GM23338 (cell line): ENCODE data around the gene PPP1R16B. TPM values are rescaled to one million over a fixed set of nuclear protein-coding genes. Genes with fewer than 3 reads are reported as not detected.

Source experiments
- ATAC-seq: fragments of 200-7000 bp; cut with Tn5 transposase; 3 replicates; pipeline ENCODE4 v1.9.1; 2020
- DNase-seq: peaks from one replicate; pipeline ENCODE4 v3.0.0-alpha.2; 2015; ENCODE audit warnings: low spot score
- H2AFZ ChIP-seq: fragments of 200-600 bp; sonication (generic); 2 replicates; pipeline ENCODE4 v1.8.0; 2016; ENCODE audit warnings: antibody characterized with exemption, mild to moderate bottlenecking, moderate library complexity
- H3F3A ChIP-seq: fragments of 200-600 bp; sonication (generic); replicated peaks from 2 replicates; pipeline ENCODE4 v1.8.0; 2017; ENCODE audit warnings: antibody characterized with exemption, mixed run types, low read depth
- H3K27ac ChIP-seq: fragments of 200-600 bp; sonication (generic); 2 replicates; pipeline ENCODE4 v1.6.1; 2016; ENCODE audit warnings: low read depth
- H3K27me3 ChIP-seq: fragments of 200-600 bp; sonication (generic); 2 replicates; pipeline ENCODE4 v1.8.0; 2016; ENCODE audit warnings: mild to moderate bottlenecking, mixed run types, moderate library complexity; ENCODE audit not compliant: insufficient read depth
- H3K36me3 ChIP-seq: fragments of 200-600 bp; sonication (generic); 2 replicates; pipeline ENCODE4 v1.8.0; 2016; ENCODE audit warnings: mild to moderate bottlenecking; ENCODE audit not compliant: insufficient read depth
- H3K4me1 ChIP-seq: fragments of 200-600 bp; sonication (generic); 2 replicates; pipeline ENCODE4 v1.8.0; 2016; ENCODE audit warnings: mild to moderate bottlenecking, moderate library complexity; ENCODE audit not compliant: insufficient read depth
- H3K4me2 ChIP-seq: fragments of 200-600 bp; sonication (generic); 2 replicates; pipeline ENCODE4 v1.7.1; 2017; ENCODE audit warnings: mixed run types
- H3K4me3 ChIP-seq: fragments of 200-600 bp; sonication (generic); 2 replicates; pipeline ENCODE4 v1.6.1; 2016; ENCODE audit warnings: mixed run types
- H3K79me2 ChIP-seq: fragments of 200-600 bp; sonication (generic); replicated peaks from 2 replicates; pipeline ENCODE4 v1.8.0; 2017; ENCODE audit warnings: mild to moderate bottlenecking; ENCODE audit not compliant: insufficient read depth
- H3K9me2 ChIP-seq: fragments of 200-600 bp; sonication (generic); 2 replicates; pipeline ENCODE4 v1.8.0; 2017; ENCODE audit not compliant: insufficient read depth
- H4K20me1 ChIP-seq: fragments of 200-600 bp; sonication (generic); replicated peaks from 2 replicates; pipeline ENCODE4 v1.8.0; 2017; ENCODE audit warnings: mild to moderate bottlenecking; ENCODE audit not compliant: insufficient read depth
- H3K27ac Mint-ChIP-seq: 2 replicates; pipeline ENCODE4 v1.8.0; 2020; ENCODE audit warnings: inconsistent platforms, mild to moderate bottlenecking, moderate library complexity, mixed read lengths
- H3K27me3 Mint-ChIP-seq: 3 replicates; pipeline ENCODE4 v1.8.0; 2022; ENCODE audit warnings: low read depth, mild to moderate bottlenecking, moderate library complexity, mixed read lengths, inconsistent platforms; ENCODE audit not compliant: insufficient read depth, poor library complexity
- H3K36me3 Mint-ChIP-seq: 3 replicates; pipeline ENCODE4 v1.8.0; 2021; ENCODE audit warnings: low read depth, mild to moderate bottlenecking, inconsistent platforms, moderate library complexity, mixed read lengths
- H3K4me1 Mint-ChIP-seq: 3 replicates; pipeline ENCODE4 v1.8.0; 2020; ENCODE audit warnings: mild to moderate bottlenecking, inconsistent platforms, mixed read lengths
- H3K4me3 Mint-ChIP-seq: 3 replicates; pipeline ENCODE4 v1.8.0; 2021; ENCODE audit warnings: moderate library complexity, mild to moderate bottlenecking, inconsistent platforms, mixed read lengths
- H3K9me3 Mint-ChIP-seq: 3 replicates; pipeline ENCODE4 v1.8.0; 2020; ENCODE audit warnings: moderate library complexity, mild to moderate bottlenecking, inconsistent platforms, mixed read lengths
- CREB1 ChIP-seq: fragments of 250-450 bp; sonication (Bioruptor Pico); IDR thresholded peaks from 2 replicates; pipeline ENCODE4 v1.5.0; 2020; ENCODE audit warnings: low read depth, mild to moderate bottlenecking, moderate library complexity
- EZH2 ChIP-seq: fragments of 200-600 bp; sonication (generic); IDR thresholded peaks from one replicate; pipeline ENCODE4 v1.8.0; 2017; ENCODE audit warnings: antibody characterized with exemption, mild to moderate bottlenecking, low read depth; ENCODE audit not compliant: unreplicated experiment
- EZH2phosphoT487 ChIP-seq: fragments of 200-600 bp; sonication (generic); IDR thresholded peaks from one replicate; pipeline ENCODE4 v1.8.1; 2018; ENCODE audit warnings: antibody characterized with exemption; ENCODE audit not compliant: unreplicated experiment
- JUNB ChIP-seq: IDR thresholded peaks from one replicate; pipeline ENCODE4 v1.6.1; 2016; ENCODE audit warnings: antibody characterized with exemption; ENCODE audit not compliant: unreplicated experiment
- NANOG ChIP-seq: IDR thresholded peaks from 2 replicates; pipeline ENCODE4 v1.6.1; 2016; ENCODE audit warnings: antibody characterized with exemption, borderline replicate concordance
- STAT1 ChIP-seq: IDR thresholded peaks from one replicate; pipeline ENCODE4 v1.6.1; 2016; ENCODE audit warnings: antibody characterized with exemption; ENCODE audit not compliant: unreplicated experiment
- ZNF114 ChIP-seq: fragments of 250-450 bp; sonication (Bioruptor Pico); IDR thresholded peaks from 2 replicates; pipeline ENCODE4 v1.5.0; 2020; ENCODE audit warnings: mild to moderate bottlenecking, moderate library complexity
- ZNF331 ChIP-seq: fragments of 250-450 bp; sonication (Bioruptor Pico); IDR thresholded peaks from 2 replicates; pipeline ENCODE4 v1.5.0; 2020; ENCODE audit warnings: low read depth, mild to moderate bottlenecking, moderate library complexity
- polyA plus RNA-seq: library from polyadenylated mRNA; unstranded; fragments of >200 nt; fragmentation: Nextera tagmentation; extraction: Ambion mirVana; gene quantifications from 2 replicates; pipeline ENCODE4 v1.2.1, GENCODE V29; 2016
- total RNA-seq: library from RNA; depleted of rRNA; stranded (reverse); fragments of >200 nt; shearing (Covaris generic); gene quantifications from 2 replicates; pipeline ENCODE4 v1.2.3, GENCODE V29; 2014
- TF ChIP-seq, protein P1 (sequence below), 2 experiments: fragments of 200-600 bp in 1 of 2; sonication (generic) in 1 of 2; conservative IDR thresholded peaks; 2 replicates each; pipeline versions ENCODE4 v1.5.1 to v1.6.1; 2016 to 2017; ENCODE audit warnings: antibody characterized with exemption in 2 of 2, low read depth in 2 of 2, mild to moderate bottlenecking in 2 of 2, moderate library complexity in 1 of 2
- TF ChIP-seq, protein P2 (sequence below): IDR thresholded peaks from 2 replicates; pipeline ENCODE4 v1.6.1; 2016; ENCODE audit warnings: antibody characterized with exemption

Gene PPP1R16B
- total and polyA plus RNA-seq, 2 experiments from 2014 or later = 1.6 to 11.5 TPM

DNA sequence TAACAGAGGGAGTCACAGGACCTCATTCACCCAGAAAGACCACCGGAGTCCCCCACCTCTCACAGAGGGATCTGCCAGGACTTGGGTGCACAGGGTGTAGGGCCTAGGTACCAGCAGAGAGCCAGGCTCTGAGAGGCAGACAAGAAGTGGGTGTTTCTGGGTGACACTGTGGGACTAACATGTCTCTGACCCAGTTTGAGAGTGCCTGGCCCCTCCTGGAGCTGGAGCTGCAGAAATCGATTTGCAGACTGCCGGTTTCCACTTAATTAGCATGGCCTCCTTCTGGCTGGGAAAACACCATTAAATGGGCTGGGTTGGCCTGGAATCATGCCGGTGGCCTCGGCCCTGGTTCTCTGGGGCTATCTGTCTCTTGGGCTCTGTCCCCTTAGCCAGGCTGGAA, 59.2 kb downstream of the PPP1R16B start:
- peaks cover 4% of the 10 kb centered on the region; the same call in 1 of the 3 replicates for H3K9me3 Mint-ChIP-seq
- Histone ChIP-seq H3K27me3 (no peaks in the 10 kb centered on the region), H3K79me2 (no peaks in the 10 kb centered on the region), H4K20me1 (no peaks in the 10 kb centered on the region), H3K9me2 (no peaks in the 10 kb centered on the region), H3F3A (peaks cover 3% of the 10 kb centered on the region; the same call in 1 of the 2 replicates), H3K36me3 (no peaks in the 10 kb centered on the region), H2AFZ (no peak overlapping the region), H3K27ac (no peak overlapping the region), H3K4me1 (peaks cover 5% of the 10 kb centered on the region), H3K4me2 (no peak overlapping the region), H3K4me3 (no peak overlapping the region)
- TF ChIP-seq, protein P1, sequence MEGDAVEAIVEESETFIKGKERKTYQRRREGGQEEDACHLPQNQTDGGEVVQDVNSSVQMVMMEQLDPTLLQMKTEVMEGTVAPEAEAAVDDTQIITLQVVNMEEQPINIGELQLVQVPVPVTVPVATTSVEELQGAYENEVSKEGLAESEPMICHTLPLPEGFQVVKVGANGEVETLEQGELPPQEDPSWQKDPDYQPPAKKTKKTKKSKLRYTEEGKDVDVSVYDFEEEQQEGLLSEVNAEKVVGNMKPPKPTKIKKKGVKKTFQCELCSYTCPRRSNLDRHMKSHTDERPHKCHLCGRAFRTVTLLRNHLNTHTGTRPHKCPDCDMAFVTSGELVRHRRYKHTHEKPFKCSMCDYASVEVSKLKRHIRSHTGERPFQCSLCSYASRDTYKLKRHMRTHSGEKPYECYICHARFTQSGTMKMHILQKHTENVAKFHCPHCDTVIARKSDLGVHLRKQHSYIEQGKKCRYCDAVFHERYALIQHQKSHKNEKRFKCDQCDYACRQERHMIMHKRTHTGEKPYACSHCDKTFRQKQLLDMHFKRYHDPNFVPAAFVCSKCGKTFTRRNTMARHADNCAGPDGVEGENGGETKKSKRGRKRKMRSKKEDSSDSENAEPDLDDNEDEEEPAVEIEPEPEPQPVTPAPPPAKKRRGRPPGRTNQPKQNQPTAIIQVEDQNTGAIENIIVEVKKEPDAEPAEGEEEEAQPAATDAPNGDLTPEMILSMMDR (conservative IDR thresholded peaks at IDR 0.05; ENCODE audit: low read depth in 2 of 2) = no peak
- no peak for TF ChIP-seq NANOG
- TF ChIP-seq STAT1 = no peak
- peaks cover 6% of the 10 kb centered on the region for H3K27me3 Mint-ChIP-seq
- peaks cover 7% of the 10 kb centered on the region for H3K4me1 Mint-ChIP-seq
- H3K36me3 Mint-ChIP-seq = no peaks in the 10 kb centered on the region
- DNase-seq = no peak
- no peak overlapping the region for H3K4me3 Mint-ChIP-seq
- ATAC-seq = no peak
- no peak overlapping the region for H3K27ac Mint-ChIP-seq

DNA sequence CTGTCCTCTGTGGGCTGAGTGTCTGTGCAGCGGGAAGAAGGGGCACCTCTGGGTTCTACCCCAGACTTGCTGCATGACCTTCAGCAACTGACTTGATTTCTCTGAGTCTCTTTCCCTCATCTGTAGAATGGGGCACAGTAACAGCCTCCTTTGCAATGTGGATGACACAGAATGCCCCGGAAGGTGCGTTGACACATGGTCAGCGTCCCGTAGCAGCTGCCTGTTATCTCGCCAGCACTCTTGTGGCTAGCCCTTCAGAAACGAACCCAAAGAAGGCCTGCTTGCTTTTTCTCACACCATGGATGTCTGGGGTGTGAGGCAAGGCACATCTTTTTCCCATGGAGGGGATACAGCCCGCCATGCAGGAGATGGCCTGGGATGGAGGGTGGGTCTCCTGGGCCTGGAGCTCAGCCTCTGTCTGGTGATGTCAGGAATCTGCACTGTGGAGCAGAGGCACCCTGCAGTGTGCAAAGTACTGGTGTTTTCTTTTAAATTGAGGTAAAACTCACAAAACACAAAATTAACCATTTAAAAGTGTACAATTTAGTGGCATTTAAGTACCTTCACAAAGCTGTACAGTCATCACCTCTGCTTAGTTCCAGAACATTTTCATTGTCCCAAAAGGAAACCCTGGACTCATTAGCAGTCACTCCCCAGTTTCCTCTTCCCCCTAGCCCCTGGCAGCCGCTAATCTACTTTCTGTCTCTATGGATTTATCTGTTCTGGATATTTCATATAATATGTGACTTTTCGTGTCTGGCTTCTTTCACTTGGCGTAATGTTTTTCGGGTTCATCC, 61.0 kb downstream of the PPP1R16B start:
- no peaks in the 10 kb centered on the region for H3K36me3 ChIP-seq
- no peak for ATAC-seq

DNA sequence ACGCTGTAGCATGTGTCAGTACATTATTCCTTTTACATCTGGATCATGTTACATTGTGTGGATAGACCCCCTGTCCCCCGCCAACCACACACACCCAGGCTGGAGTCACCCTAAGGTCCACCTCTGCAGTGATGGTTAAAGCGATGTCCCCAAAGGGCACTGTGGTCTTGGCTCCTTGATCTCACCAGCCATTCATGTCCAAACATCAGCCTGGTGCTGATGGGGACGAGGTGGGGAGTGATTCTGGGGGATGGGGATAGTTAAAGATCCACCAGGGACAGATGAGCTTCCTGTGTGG, 61.5 kb downstream of the PPP1R16B start:
- TF ChIP-seq, protein P1 (conservative IDR thresholded peaks at IDR 0.05; ENCODE audit: low read depth in 2 of 2) = no peak
- TF ChIP-seq NANOG = no peak
- no peak for TF ChIP-seq EZH2phosphoT487
- TF ChIP-seq CREB1 (CRISPR knock-in tag) = no peak
- Mint-ChIP-seq H3K27me3 (peaks cover 5% of the 10 kb centered on the region), H3K9me3 (peaks cover 4% of the 10 kb centered on the region; the same call in 1 of the 3 replicates), H3K4me1 (peaks cover 14% of the 10 kb centered on the region), H3K4me3 (no peak overlapping the region), H3K36me3 (no peaks in the 10 kb centered on the region), H3K27ac (no peak overlapping the region)
- Histone ChIP-seq H3F3A (0 out of 2 replicates have a peak, but pooled peaks cover 4% of the 10 kb centered on the region), H4K20me1 (no peaks in the 10 kb centered on the region; the same call in 1 of the 2 replicates), H3K36me3 (no peaks in the 10 kb centered on the region), H3K79me2 (no peaks in the 10 kb centered on the region), H3K9me2 (no peaks in the 10 kb centered on the region), H3K4me3 (no peak overlapping the region), H3K27ac (no peak overlapping the region), H3K4me2 (no peak overlapping the region), H3K27me3 (no peaks in the 10 kb centered on the region), H3K4me1 (peaks cover 14% of the 10 kb centered on the region), H2AFZ (no peak overlapping the region)
- DNase-seq = no peak
- ATAC-seq = no peak

More for the DNA sequence above, 61.0 kb downstream of the PPP1R16B start:
- H2AFZ ChIP-seq = no peak overlapping the region
- H3K27ac ChIP-seq = no peak overlapping the region
- no peak overlapping the region for H3K4me2 ChIP-seq
- Mint-ChIP-seq H3K27ac (no peak overlapping the region), H3K36me3 (no peaks in the 10 kb centered on the region), H3K4me1 (peaks cover 12% of the 10 kb centered on the region), H3K9me3 (peaks cover 4% of the 10 kb centered on the region; the same call in 1 of the 3 replicates), H3K27me3 (peaks cover 5% of the 10 kb centered on the region), H3K4me3 (no peak overlapping the region)
- H3F3A ChIP-seq = 0 out of 2 replicates have a peak, but pooled peaks cover 4% of the 10 kb centered on the region
- no peaks in the 10 kb centered on the region for H3K79me2 ChIP-seq
- TF ChIP-seq EZH2 (no peak), ZNF331 (CRISPR knock-in tag) (no peak), ZNF114 (CRISPR knock-in tag) (no peak), JUNB (no peak)
- TF ChIP-seq, protein P2, sequence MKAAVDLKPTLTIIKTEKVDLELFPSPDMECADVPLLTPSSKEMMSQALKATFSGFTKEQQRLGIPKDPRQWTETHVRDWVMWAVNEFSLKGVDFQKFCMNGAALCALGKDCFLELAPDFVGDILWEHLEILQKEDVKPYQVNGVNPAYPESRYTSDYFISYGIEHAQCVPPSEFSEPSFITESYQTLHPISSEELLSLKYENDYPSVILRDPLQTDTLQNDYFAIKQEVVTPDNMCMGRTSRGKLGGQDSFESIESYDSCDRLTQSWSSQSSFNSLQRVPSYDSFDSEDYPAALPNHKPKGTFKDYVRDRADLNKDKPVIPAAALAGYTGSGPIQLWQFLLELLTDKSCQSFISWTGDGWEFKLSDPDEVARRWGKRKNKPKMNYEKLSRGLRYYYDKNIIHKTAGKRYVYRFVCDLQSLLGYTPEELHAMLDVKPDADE = no peak
- no peak for DNase-seq
- peaks cover 14% of the 10 kb centered on the region for H3K4me1 ChIP-seq
- H3K9me2 ChIP-seq = no peaks in the 10 kb centered on the region
- no peak overlapping the region for H3K4me3 ChIP-seq
- no peaks in the 10 kb centered on the region for H3K27me3 ChIP-seq
- H4K20me1 ChIP-seq = no peaks in the 10 kb centered on the region; the same call in 1 of the 2 replicates
